GM23338 (cell line): Measurements from ENCODE around the gene GSG1L.

Source experiments
- CREB1 ChIP-seq: fragments of 250-450 bp; sonication (Bioruptor Pico); IDR thresholded peaks from 2 replicates; pipeline ENCODE4 v1.5.0; 2020; ENCODE audit warnings: low read depth, mild to moderate bottlenecking, moderate library complexity
- EZH2 ChIP-seq: fragments of 200-600 bp; sonication (generic); IDR thresholded peaks from one replicate; pipeline ENCODE4 v1.8.0; 2017; ENCODE audit warnings: antibody characterized with exemption, mild to moderate bottlenecking, low read depth; ENCODE audit not compliant: unreplicated experiment
- EZH2phosphoT487 ChIP-seq: fragments of 200-600 bp; sonication (generic); IDR thresholded peaks from one replicate; pipeline ENCODE4 v1.8.1; 2018; ENCODE audit warnings: antibody characterized with exemption; ENCODE audit not compliant: unreplicated experiment
- JUNB ChIP-seq: IDR thresholded peaks from one replicate; pipeline ENCODE4 v1.6.1; 2016; ENCODE audit warnings: antibody characterized with exemption; ENCODE audit not compliant: unreplicated experiment
- NANOG ChIP-seq: IDR thresholded peaks from 2 replicates; pipeline ENCODE4 v1.6.1; 2016; ENCODE audit warnings: antibody characterized with exemption, borderline replicate concordance
- POLR2AphosphoS5 ChIP-seq: IDR thresholded peaks from 2 replicates; pipeline ENCODE4 v1.6.1; 2016; ENCODE audit warnings: antibody characterized with exemption, low read depth
- STAT1 ChIP-seq: IDR thresholded peaks from one replicate; pipeline ENCODE4 v1.6.1; 2016; ENCODE audit warnings: antibody characterized with exemption; ENCODE audit not compliant: unreplicated experiment
- TF ChIP-seq, protein P1 (sequence below), 2 experiments: fragments of 200-600 bp in 1 of 2; sonication (generic) in 1 of 2; conservative IDR thresholded peaks; 2 replicates each; pipeline versions ENCODE4 v1.5.1 to v1.6.1; 2016 to 2017; ENCODE audit warnings: antibody characterized with exemption in 2 of 2, low read depth in 2 of 2, mild to moderate bottlenecking in 2 of 2, moderate library complexity in 1 of 2
- TF ChIP-seq, protein P2 (sequence below): IDR thresholded peaks from one replicate; pipeline ENCODE4 v1.6.1; 2018; ENCODE audit warnings: antibody characterized with exemption; ENCODE audit not compliant: unreplicated experiment
- TF ChIP-seq, protein P3 (sequence below): IDR thresholded peaks from 2 replicates; pipeline ENCODE4 v1.6.1; 2016; ENCODE audit warnings: antibody characterized with exemption

DNA sequence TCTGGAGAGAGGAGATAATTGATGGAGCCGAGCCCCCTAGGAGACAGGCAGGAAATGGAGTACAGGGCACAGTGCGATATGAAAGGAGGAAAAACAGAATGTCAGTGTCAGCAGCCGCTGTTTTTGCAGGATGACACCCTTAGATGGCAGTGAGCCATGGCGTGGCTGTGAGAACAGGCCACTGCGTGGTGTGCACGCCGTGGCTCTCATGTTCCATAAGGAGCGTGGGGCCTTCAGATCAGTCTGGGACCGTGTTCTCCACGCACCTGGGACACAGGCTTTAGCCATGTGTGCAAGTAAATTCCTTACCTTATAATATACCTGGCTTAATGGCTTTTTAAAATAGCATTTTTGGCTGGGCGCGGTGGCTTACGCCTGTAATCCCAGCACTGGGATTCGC, 315.6 kb downstream of the GSG1L start:
- TF ChIP-seq, protein P1, sequence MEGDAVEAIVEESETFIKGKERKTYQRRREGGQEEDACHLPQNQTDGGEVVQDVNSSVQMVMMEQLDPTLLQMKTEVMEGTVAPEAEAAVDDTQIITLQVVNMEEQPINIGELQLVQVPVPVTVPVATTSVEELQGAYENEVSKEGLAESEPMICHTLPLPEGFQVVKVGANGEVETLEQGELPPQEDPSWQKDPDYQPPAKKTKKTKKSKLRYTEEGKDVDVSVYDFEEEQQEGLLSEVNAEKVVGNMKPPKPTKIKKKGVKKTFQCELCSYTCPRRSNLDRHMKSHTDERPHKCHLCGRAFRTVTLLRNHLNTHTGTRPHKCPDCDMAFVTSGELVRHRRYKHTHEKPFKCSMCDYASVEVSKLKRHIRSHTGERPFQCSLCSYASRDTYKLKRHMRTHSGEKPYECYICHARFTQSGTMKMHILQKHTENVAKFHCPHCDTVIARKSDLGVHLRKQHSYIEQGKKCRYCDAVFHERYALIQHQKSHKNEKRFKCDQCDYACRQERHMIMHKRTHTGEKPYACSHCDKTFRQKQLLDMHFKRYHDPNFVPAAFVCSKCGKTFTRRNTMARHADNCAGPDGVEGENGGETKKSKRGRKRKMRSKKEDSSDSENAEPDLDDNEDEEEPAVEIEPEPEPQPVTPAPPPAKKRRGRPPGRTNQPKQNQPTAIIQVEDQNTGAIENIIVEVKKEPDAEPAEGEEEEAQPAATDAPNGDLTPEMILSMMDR (conservative IDR thresholded peaks at IDR 0.05; ENCODE audit: low read depth in 2 of 2) = no peak
- TF ChIP-seq, protein P2, sequence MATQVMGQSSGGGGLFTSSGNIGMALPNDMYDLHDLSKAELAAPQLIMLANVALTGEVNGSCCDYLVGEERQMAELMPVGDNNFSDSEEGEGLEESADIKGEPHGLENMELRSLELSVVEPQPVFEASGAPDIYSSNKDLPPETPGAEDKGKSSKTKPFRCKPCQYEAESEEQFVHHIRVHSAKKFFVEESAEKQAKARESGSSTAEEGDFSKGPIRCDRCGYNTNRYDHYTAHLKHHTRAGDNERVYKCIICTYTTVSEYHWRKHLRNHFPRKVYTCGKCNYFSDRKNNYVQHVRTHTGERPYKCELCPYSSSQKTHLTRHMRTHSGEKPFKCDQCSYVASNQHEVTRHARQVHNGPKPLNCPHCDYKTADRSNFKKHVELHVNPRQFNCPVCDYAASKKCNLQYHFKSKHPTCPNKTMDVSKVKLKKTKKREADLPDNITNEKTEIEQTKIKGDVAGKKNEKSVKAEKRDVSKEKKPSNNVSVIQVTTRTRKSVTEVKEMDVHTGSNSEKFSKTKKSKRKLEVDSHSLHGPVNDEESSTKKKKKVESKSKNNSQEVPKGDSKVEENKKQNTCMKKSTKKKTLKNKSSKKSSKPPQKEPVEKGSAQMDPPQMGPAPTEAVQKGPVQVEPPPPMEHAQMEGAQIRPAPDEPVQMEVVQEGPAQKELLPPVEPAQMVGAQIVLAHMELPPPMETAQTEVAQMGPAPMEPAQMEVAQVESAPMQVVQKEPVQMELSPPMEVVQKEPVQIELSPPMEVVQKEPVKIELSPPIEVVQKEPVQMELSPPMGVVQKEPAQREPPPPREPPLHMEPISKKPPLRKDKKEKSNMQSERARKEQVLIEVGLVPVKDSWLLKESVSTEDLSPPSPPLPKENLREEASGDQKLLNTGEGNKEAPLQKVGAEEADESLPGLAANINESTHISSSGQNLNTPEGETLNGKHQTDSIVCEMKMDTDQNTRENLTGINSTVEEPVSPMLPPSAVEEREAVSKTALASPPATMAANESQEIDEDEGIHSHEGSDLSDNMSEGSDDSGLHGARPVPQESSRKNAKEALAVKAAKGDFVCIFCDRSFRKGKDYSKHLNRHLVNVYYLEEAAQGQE = no peak
- TF ChIP-seq POLR2AphosphoS5 (no peak), JUNB (no peak), EZH2 (no peak), EZH2phosphoT487 (no peak), CREB1 (CRISPR knock-in tag) (no peak), STAT1 (no peak), NANOG (no peak)
- TF ChIP-seq, protein P3, sequence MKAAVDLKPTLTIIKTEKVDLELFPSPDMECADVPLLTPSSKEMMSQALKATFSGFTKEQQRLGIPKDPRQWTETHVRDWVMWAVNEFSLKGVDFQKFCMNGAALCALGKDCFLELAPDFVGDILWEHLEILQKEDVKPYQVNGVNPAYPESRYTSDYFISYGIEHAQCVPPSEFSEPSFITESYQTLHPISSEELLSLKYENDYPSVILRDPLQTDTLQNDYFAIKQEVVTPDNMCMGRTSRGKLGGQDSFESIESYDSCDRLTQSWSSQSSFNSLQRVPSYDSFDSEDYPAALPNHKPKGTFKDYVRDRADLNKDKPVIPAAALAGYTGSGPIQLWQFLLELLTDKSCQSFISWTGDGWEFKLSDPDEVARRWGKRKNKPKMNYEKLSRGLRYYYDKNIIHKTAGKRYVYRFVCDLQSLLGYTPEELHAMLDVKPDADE = no peak
